Smooth muscle cell (in vitro differentiated cells): Measurements from ENCODE around the gene SRP14. TPM values are rescaled to one million over a fixed set of nuclear protein-coding genes. Genes with fewer than 3 reads are reported as not detected.

Source experiments
- DNase-seq: peaks from one replicate; lab custom pipeline; 2025; ENCODE audit not compliant: unreplicated experiment; lab: John Stamatoyannopoulos, UW
- H2AFZ ChIP-seq: fragments of 200-600 bp; sonication (generic); 2 replicates; pipeline ENCODE4 v1.6.0; 2016; ENCODE audit warnings: antibody characterized with exemption, low read depth, mild to moderate bottlenecking
- H3F3A ChIP-seq: fragments of 200-600 bp; sonication (generic); 2 replicates; pipeline ENCODE4 v1.6.0; 2017; ENCODE audit warnings: antibody characterized with exemption, low read depth
- H3K27ac ChIP-seq: fragments of 200-600 bp; sonication (generic); 2 replicates; pipeline ENCODE4 v1.5.1; 2016; ENCODE audit warnings: low read depth, mild to moderate bottlenecking
- H3K27me3 ChIP-seq: fragments of 200-600 bp; sonication (generic); 2 replicates; pipeline ENCODE4 v1.6.1; 2016; ENCODE audit warnings: low read depth, mild to moderate bottlenecking
- H3K36me3 ChIP-seq: fragments of 200-600 bp; sonication (generic); 2 replicates; pipeline ENCODE4 v1.5.1; 2016; ENCODE audit warnings: low read depth
- H3K4me1 ChIP-seq: fragments of 200-600 bp; sonication (generic); 2 replicates; pipeline ENCODE4 v1.5.1; 2016; ENCODE audit warnings: low read depth
- H3K4me2 ChIP-seq: fragments of 200-600 bp; sonication (generic); 2 replicates; pipeline ENCODE4 v1.6.0; 2016; ENCODE audit warnings: mild to moderate bottlenecking
- H3K4me3 ChIP-seq: fragments of 200-600 bp; sonication (generic); 2 replicates; pipeline ENCODE4 v1.5.1; 2016; ENCODE audit warnings: mild to moderate bottlenecking
- H3K79me2 ChIP-seq: fragments of 200-600 bp; sonication (generic); 2 replicates; pipeline ENCODE4 v1.6.0; 2016; ENCODE audit warnings: low read depth, mild to moderate bottlenecking
- H3K9ac ChIP-seq: fragments of 200-600 bp; sonication (generic); 2 replicates; pipeline ENCODE4 v1.6.0; 2016; ENCODE audit warnings: low read depth
- H3K9me3 ChIP-seq: fragments of 200-600 bp; sonication (generic); replicated peaks from 2 replicates; pipeline ENCODE4 v1.5.1; 2016; ENCODE audit warnings: low read depth
- H4K20me1 ChIP-seq: fragments of 200-600 bp; sonication (generic); 2 replicates; pipeline ENCODE4 v1.6.0; 2016; ENCODE audit warnings: low read depth
- WGBS: methylation state at CpG from one replicate; pipeline ENCODE4 v1.1.7; 2016; ENCODE audit warnings: low lambda C conversion rate; 5-methylcytosine and 5-hydroxymethylcytosine counted together
- polyA plus RNA-seq: library from polyadenylated mRNA; unstranded; fragments of >200 nt; fragmentation: Nextera tagmentation; extraction: Ambion mirVana; gene quantifications from 2 replicates; pipeline ENCODE4 v1.2.1, GENCODE V29; 2016
- total RNA-seq: library from RNA; depleted of rRNA; stranded (reverse); fragments of >200 nt; gene quantifications from 2 replicates; pipeline ENCODE4 v1.2.3, GENCODE V29; 2014
- TF ChIP-seq, protein P1 (sequence below): fragments of 200-600 bp; sonication (generic); IDR thresholded peaks from 2 replicates; pipeline ENCODE4 v1.5.1; 2017; ENCODE audit warnings: borderline replicate concordance, mild to moderate bottlenecking, antibody characterized with exemption; ENCODE audit not compliant: insufficient read depth, poor library complexity, severe bottlenecking

Gene SRP14
- total and polyA plus RNA-seq, 2 experiments from 2014 or later, result 307 to 726 TPM

DNA sequence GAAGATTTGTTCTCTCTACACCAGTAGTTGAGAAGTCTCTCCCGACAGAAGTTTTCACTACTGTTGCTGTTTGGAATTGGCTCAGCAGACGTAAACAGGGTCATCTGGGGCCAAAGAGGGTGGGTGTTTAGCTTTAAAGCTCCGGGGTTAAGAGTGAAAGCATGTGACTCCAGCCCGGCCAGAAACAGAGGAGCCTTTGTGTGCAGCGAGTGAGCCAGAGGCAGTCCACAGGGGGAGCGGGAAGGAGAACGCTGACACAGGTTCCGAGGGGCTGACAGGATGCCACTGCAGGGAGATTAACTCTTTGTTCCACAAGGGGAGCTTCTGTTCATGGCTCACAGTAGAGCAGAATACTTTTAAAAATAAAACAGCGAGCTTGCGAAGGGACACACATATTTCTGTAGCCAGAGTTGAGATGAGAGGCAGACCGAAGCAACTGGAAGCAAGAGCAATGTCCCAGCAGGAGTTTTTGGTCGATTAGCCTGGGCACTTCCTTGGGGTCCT lies 42.8 kb upstream of the SRP14 start:
- 7% methylated on average over 12 of the region's 12 CpGs for WGBS
- no peaks in the 10 kb centered on the region for H3K36me3 ChIP-seq
- H3K27ac ChIP-seq, result peak overlapping the region; percentile 61
- H3K9me3 ChIP-seq, result no peaks in the 10 kb centered on the region
- DNase-seq, result peak; percentile 44
- peak overlapping the region; percentile 34 for H3K4me3 ChIP-seq
- H4K20me1 ChIP-seq, result no peaks in the 10 kb centered on the region
- TF ChIP-seq, protein P1, sequence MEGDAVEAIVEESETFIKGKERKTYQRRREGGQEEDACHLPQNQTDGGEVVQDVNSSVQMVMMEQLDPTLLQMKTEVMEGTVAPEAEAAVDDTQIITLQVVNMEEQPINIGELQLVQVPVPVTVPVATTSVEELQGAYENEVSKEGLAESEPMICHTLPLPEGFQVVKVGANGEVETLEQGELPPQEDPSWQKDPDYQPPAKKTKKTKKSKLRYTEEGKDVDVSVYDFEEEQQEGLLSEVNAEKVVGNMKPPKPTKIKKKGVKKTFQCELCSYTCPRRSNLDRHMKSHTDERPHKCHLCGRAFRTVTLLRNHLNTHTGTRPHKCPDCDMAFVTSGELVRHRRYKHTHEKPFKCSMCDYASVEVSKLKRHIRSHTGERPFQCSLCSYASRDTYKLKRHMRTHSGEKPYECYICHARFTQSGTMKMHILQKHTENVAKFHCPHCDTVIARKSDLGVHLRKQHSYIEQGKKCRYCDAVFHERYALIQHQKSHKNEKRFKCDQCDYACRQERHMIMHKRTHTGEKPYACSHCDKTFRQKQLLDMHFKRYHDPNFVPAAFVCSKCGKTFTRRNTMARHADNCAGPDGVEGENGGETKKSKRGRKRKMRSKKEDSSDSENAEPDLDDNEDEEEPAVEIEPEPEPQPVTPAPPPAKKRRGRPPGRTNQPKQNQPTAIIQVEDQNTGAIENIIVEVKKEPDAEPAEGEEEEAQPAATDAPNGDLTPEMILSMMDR, result no peak
- H2AFZ ChIP-seq, result peak overlapping the region; percentile 81
- no peaks in the 10 kb centered on the region for H3K27me3 ChIP-seq
- H3K79me2 ChIP-seq, result no peaks in the 10 kb centered on the region
- H3K4me2 ChIP-seq, result peak overlapping the region; percentile 82
- peaks cover 41% of the 10 kb centered on the region for H3K4me1 ChIP-seq
- peak overlapping the region; percentile 37 for H3K9ac ChIP-seq
- H3F3A ChIP-seq, result peaks cover 15% of the 10 kb centered on the region

DNA sequence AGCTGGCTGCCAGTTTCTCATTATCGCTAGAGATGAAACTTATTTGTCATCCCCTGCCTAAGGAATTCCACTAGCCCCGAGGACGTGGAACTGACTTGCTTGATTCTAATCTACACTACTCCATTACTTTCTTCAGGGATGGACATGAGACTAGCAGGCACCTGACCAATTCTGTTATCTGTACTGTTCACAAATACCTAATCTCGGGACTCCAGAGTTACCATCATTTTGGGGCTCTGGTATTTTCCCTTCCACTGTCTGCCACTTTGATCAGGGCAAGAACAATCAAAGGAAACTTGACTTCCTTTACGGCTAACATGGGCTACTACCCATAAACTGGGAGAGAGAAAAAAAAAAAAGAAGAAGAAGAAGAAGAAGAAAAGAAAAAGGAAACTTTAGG lies 41.9 kb upstream of the SRP14 start:
- H3K4me2 ChIP-seq, result peak overlapping the region; percentile 82
- peak overlapping the region; percentile 37 for H3K9ac ChIP-seq
- no peak overlapping the region for H3K4me3 ChIP-seq
- peaks cover 15% of the 10 kb centered on the region for H3F3A ChIP-seq
- DNase-seq, result no peak
- H4K20me1 ChIP-seq, result no peaks in the 10 kb centered on the region
- H3K9me3 ChIP-seq, result no peaks in the 10 kb centered on the region
- no peaks in the 10 kb centered on the region for H3K79me2 ChIP-seq
- no peaks in the 10 kb centered on the region for H3K36me3 ChIP-seq
- peak overlapping the region; percentile 81 for H2AFZ ChIP-seq
- WGBS, result 31% methylated on average over 5 of the region's 5 CpGs
- H3K27ac ChIP-seq, result peak overlapping the region; percentile 61
- no peaks in the 10 kb centered on the region for H3K27me3 ChIP-seq
- peaks cover 43% of the 10 kb centered on the region for H3K4me1 ChIP-seq
- TF ChIP-seq, protein P1, result no peak

DNA sequence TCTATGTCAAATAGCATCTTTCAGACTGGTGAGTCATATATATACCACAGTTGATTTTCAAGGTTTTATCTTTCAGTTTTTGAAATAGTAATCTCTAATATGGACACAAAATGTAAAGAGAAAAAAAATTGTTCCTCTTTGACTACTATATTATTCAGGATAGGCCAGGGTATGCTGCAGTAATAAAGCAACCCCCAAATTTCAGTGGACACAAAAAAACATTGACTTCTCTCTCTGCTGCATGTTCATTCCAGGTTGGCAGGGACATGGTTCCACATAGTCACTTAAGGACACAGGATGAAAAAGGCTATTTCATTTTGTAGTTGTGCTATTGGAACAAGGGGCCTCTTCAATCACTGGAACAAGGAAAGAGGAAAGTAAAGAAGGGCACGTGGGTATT lies 41.1 kb upstream of the SRP14 start:
- no peak overlapping the region for H3K4me3 ChIP-seq
- TF ChIP-seq, protein P1, result no peak
- no peak overlapping the region for H3K4me2 ChIP-seq
- H3K27me3 ChIP-seq, result no peaks in the 10 kb centered on the region
- no peaks in the 10 kb centered on the region for H3K79me2 ChIP-seq
- no peaks in the 10 kb centered on the region for H3K9me3 ChIP-seq
- H4K20me1 ChIP-seq, result no peaks in the 10 kb centered on the region
- no peak overlapping the region for H3K27ac ChIP-seq
- peaks cover 15% of the 10 kb centered on the region for H3F3A ChIP-seq
- H3K9ac ChIP-seq, result no peak overlapping the region
- 64% methylated on average over 1 of the region's 1 CpG for WGBS
- H2AFZ ChIP-seq, result no peak overlapping the region
- H3K4me1 ChIP-seq, result peaks cover 39% of the 10 kb centered on the region
- no peaks in the 10 kb centered on the region for H3K36me3 ChIP-seq
- DNase-seq, result no peak

DNA sequence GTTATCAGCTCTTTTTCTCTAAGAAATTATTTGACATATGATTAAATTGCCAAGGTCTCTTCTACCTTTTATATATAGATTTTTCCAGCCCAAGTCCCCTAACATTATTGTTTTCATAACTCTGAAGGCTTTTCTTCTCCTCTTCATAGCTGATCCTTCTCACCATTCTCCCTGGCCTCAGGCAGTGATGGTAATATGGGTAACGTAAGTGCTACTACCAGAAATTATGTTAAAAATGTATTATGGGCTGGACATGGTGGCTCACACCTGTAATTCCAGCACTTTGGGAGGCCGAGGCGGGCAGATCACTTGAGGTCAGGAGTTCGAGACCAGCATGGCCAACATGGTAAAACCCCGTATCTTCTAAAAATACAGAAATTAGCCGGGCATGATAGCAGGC lies 40.5 kb upstream of the SRP14 start:
- no peak for DNase-seq
- no peaks in the 10 kb centered on the region for H3K9me3 ChIP-seq
- H3K27ac ChIP-seq, result no peak overlapping the region
- 94% methylated on average over 6 of the region's 6 CpGs for WGBS
- no peaks in the 10 kb centered on the region for H3K27me3 ChIP-seq
- H3K36me3 ChIP-seq, result no peaks in the 10 kb centered on the region
- H3K4me3 ChIP-seq, result no peak overlapping the region
- no peak overlapping the region for H3K4me2 ChIP-seq
- H4K20me1 ChIP-seq, result no peaks in the 10 kb centered on the region
- H3F3A ChIP-seq, result peaks cover 15% of the 10 kb centered on the region
- no peak overlapping the region for H3K9ac ChIP-seq
- H3K4me1 ChIP-seq, result peaks cover 33% of the 10 kb centered on the region
- H2AFZ ChIP-seq, result no peak overlapping the region
- TF ChIP-seq, protein P1, result no peak
- no peaks in the 10 kb centered on the region for H3K79me2 ChIP-seq
